GM12892 (cell line): Measurements from ENCODE around the gene YDJC.

Source experiments
- POLR2A ChIP-seq: IDR thresholded peaks from 2 replicates; pipeline ENCODE4 v1.6.1; 2011; ENCODE audit warnings: low read depth, low read length, control low read depth
- POLR2AphosphoS5 ChIP-seq: IDR thresholded peaks from 2 replicates; pipeline ENCODE4 v1.6.1; 2011; ENCODE audit warnings: low read depth, low read length, control low read depth

DNA sequence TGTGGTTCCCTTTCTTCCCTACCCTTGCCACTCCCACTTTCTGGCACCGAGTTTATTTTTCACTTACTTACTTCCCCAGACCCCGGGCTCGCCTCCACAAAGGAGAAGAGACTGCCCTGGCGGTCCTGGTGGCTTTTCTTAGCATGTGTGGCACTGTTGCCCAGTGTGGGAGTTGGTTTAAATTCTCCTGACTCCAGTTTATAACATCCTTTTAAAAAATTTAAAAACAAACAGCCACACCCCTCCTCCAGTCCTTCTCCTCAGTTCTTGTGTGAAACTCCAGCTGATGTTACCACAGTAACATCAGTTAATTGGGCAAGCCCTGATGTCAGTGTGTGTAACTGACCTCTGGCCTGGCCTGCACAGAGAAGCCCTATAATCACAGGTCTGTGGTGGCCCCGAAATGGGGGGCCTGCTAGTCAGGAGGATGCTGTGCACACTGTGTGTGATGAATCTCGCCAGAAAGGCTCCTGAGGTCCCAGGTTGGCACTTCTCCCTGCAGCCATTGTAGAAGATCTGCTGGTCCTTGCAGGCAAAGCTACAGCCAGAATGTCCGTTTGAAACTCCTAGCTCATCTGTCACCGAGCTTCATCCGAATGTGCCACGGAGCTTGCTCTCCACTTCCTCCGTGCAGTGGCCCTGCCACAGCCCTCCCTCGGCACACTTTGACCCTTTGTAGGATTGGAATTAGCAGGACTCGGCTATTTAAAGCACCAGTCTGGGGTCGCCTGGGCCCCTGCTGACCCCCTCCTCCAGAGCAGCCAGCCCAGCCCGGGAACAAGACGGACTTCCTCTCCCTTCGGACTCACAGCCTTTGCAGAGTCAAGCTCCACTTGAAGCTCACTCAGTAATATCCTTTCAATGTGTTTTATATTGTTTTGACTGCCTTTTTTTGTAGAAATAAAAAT lies 7.6 kb downstream of the YDJC start:
- TF ChIP-seq POLR2A (no peak), POLR2AphosphoS5 (no peak)
